M059J (cell line): ENCODE results near the gene NT5C3B. TPM values are rescaled to one million over a fixed set of nuclear protein-coding genes. Genes with fewer than 3 reads are reported as not detected.
A peak's percentile ranks its signal among the peaks of the same experiment; 100 is the strongest.
"Not testable (repeated sequence)": the region's sequence is repeated elsewhere in the genome, so short reads cannot be mapped to it uniquely, and the experiment has no call there.

Experiments
- DNase-seq: peaks from one replicate; pipeline ENCODE4 v3.0.0-alpha.2; 2012; ENCODE audit warnings: low read depth
- total RNA-seq: library from RNA; depleted of rRNA; stranded (reverse); fragments of >200 nt; shearing (Covaris generic); gene quantifications from 2 replicates; pipeline ENCODE4 v1.2.3, GENCODE V29; 2014; rRNA removed

The NT5C3B gene
- total RNA-seq, 1 experiment from 2014 or later, result 54.9 TPM

GRCh38 chr17:41784207-41784744, 51.8 kb downstream of the NT5C3B start:
- peak; percentile 75 for DNase-seq

- no peak for DNase-seq
Observed at GRCh38 chr17:41782142-41782541, 53.9 kb downstream of the NT5C3B start.

- no peak for DNase-seq
Observed at GRCh38 chr17:41781404-41782110, 54.5 kb downstream of the NT5C3B start.

GRCh38 chr17:41779954-41780353, 56.1 kb downstream of the NT5C3B start:
- DNase-seq, result no peak

- DNase-seq, result peak; percentile 94
Observed at GRCh38 chr17:41777574-41778188, 58.4 kb downstream of the NT5C3B start.

GRCh38 chr17:41777157-41777573, 58.9 kb downstream of the NT5C3B start:
- DNase-seq, result peak; percentile 63

- DNase-seq, result not testable (repeated sequence)
Observed at GRCh38 chr17:41776262-41776900, 59.7 kb downstream of the NT5C3B start.

GRCh38 chr17:41775394-41776226, 60.4 kb downstream of the NT5C3B start:
- no peak for DNase-seq

Other genes with a start within 250 kb of the NT5C3B start
- gene KRT14, start 249.3 kb downstream of the NT5C3B start, total RNA-seq, result 0.27 TPM in 1 of 2 replicates, not detected in the other
- gene KRT16, start 223.5 kb downstream of the NT5C3B start, total RNA-seq, result 0.15 and 0.34 TPM in 2 replicates
- gene KRT17, start 211.7 kb downstream of the NT5C3B start, total RNA-seq, result 6.7 and 8.5 TPM in 2 replicates
- 54.4 and 64.1 TPM in 2 replicates for gene EIF1, start 147.3 kb downstream of the NT5C3B start, total RNA-seq
- not detected in 2 replicates for gene GAST, start 123.9 kb downstream of the NT5C3B start, total RNA-seq
- gene HAP1, start 101.6 kb downstream of the NT5C3B start, total RNA-seq, result 0.05 and 0.07 TPM in 2 replicates
- 17.4 and 24.5 TPM in 2 replicates for gene JUP, start 49.5 kb downstream of the NT5C3B start, total RNA-seq
- gene P3H4, start 24.3 kb downstream of the NT5C3B start, total RNA-seq, result 51.6 and 88.8 TPM in 2 replicates
- gene FKBP10, start 23.2 kb downstream of the NT5C3B start, total RNA-seq, result 128 and 174 TPM in 2 replicates
- gene KLHL10, start 1.6 kb upstream of the NT5C3B start, total RNA-seq, result not detected in 2 replicates
- 12.1 and 17.1 TPM in 2 replicates for gene KLHL11, start 29.2 kb upstream of the NT5C3B start, total RNA-seq
- 103 and 151 TPM in 2 replicates for gene ACLY, start 82.7 kb upstream of the NT5C3B start, total RNA-seq
- 0.27 and 1.7 TPM in 2 replicates for gene ODAD4, start 94.4 kb upstream of the NT5C3B start, total RNA-seq
- 65.8 and 108 TPM in 2 replicates for gene CNP, start 130.6 kb upstream of the NT5C3B start, total RNA-seq
- 66.6 TPM in 2 replicates for gene DNAJC7, start 181.2 kb upstream of the NT5C3B start, total RNA-seq
- 46.5 and 48.8 TPM in 2 replicates for gene NKIRAS2, start 183.9 kb upstream of the NT5C3B start, total RNA-seq
- 0.17 and 0.44 TPM in 2 replicates for gene C17orf113, start 214.4 kb upstream of the NT5C3B start, total RNA-seq